ENCODE data around the gene SYNGAP1. TPM values are rescaled to one million over a fixed set of nuclear protein-coding genes. Genes with fewer than 3 reads are reported as not detected.

Gene SYNGAP1
- total and polyA plus RNA-seq, 9 of the 15 experiments (the other 6 are each of a cell fraction or from before 2014, with no cell fraction given): 0.01 to 22.8 (median 3.2) TPM

DNA sequence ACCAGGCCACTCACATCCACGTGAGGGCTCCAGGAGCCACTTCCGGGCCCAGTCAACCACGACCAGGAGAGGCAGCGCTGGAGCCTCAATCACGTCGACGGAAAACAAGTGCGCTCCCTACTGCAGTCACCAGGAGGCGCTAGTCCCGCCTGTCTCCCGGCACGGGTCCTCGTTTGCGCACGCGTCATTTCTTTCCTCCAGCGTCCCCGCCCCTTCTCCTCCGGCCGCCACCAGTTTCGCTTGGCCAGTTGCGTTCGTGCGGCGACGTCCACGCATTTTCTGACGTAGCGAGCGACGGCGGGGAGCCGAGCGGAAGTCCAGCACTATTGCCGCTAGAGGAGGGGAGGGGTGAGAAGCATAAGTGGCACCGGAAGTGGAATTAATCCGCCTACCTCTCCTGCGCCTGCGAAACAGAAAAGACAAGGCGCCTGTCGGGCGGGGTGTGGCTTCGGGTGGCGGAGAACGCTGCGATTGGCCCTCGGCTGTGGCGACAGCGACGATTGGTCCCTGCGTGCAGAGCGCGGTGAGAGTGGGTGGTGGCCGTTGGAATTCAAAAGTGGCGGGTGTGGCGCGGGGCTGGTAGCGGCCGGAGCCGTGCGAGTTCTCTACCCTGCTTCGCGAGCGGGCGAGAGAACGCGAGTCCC, 28.5 kb upstream of the SYNGAP1 start, which contains the start of gene KIFC1 (continued):
- peak; percentile 58; the same call in 1 of the 2 replicates for TF ChIP-seq ZNF589 (CRISPR knock-in tag; IDR thresholded peaks at IDR 0.05; ENCODE audit: low read depth)
- TF ChIP-seq CBX1 (IDR thresholded peaks at IDR 0.05; ENCODE audit: low read depth): 0 out of 2 replicates have a peak, but pooled peaks have one; percentile 9
- peak in 1 of 2 experiments; percentile 88; a peak in 2 of 4 replicates for TF ChIP-seq KDM4B (IDR thresholded peaks at IDR 0.05; ENCODE audit: borderline replicate concordance in 2 of 2, low read depth in 1 of 2)
- TF ChIP-seq SMAD3 (CRISPR knock-in tag; conservative IDR thresholded peaks at IDR 0.05): no peak
- TF ChIP-seq C11orf30 (IDR thresholded peaks at IDR 0.05; ENCODE audit: low read depth): peak; percentile 64
- TF ChIP-seq SP2 (IDR thresholded peaks at IDR 0.05; ENCODE audit: extremely low read depth, low read depth, low read length, poor library complexity, severe bottlenecking): peak; percentile 44
- peak; percentile 29 for TF ChIP-seq KAT2B (IDR thresholded peaks at IDR 0.05; ENCODE audit: low read depth, low read length)
- TF ChIP-seq, protein P1, sequence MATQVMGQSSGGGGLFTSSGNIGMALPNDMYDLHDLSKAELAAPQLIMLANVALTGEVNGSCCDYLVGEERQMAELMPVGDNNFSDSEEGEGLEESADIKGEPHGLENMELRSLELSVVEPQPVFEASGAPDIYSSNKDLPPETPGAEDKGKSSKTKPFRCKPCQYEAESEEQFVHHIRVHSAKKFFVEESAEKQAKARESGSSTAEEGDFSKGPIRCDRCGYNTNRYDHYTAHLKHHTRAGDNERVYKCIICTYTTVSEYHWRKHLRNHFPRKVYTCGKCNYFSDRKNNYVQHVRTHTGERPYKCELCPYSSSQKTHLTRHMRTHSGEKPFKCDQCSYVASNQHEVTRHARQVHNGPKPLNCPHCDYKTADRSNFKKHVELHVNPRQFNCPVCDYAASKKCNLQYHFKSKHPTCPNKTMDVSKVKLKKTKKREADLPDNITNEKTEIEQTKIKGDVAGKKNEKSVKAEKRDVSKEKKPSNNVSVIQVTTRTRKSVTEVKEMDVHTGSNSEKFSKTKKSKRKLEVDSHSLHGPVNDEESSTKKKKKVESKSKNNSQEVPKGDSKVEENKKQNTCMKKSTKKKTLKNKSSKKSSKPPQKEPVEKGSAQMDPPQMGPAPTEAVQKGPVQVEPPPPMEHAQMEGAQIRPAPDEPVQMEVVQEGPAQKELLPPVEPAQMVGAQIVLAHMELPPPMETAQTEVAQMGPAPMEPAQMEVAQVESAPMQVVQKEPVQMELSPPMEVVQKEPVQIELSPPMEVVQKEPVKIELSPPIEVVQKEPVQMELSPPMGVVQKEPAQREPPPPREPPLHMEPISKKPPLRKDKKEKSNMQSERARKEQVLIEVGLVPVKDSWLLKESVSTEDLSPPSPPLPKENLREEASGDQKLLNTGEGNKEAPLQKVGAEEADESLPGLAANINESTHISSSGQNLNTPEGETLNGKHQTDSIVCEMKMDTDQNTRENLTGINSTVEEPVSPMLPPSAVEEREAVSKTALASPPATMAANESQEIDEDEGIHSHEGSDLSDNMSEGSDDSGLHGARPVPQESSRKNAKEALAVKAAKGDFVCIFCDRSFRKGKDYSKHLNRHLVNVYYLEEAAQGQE (IDR thresholded peaks at IDR 0.05; ENCODE audit: borderline replicate concordance): peak; percentile 99
- TF ChIP-seq, protein P1 (CRISPR knock-in tag; IDR thresholded peaks at IDR 0.05; ENCODE audit: low read depth): 0 out of 2 replicates have a peak, but pooled peaks have one; percentile 14
- TF ChIP-seq PRPF4 (IDR thresholded peaks at IDR 0.05; ENCODE audit: insufficient read depth, low read depth, low read length, poor library complexity, severe bottlenecking): peak; percentile 25
- TF ChIP-seq CXXC5 (CRISPR knock-in tag; IDR thresholded peaks at IDR 0.05): peak; percentile 99
- 0 out of 2 replicates have a peak, but pooled peaks have one; percentile 76 for TF ChIP-seq ELF2 (CRISPR knock-in tag; IDR thresholded peaks at IDR 0.05)
- no peak; the same call in 1 of the 2 replicates for TF ChIP-seq SIN3B (IDR thresholded peaks at IDR 0.05; ENCODE audit: low read depth)
- TF ChIP-seq TBP (optimal IDR thresholded peaks at IDR 0.05; ENCODE audit: low read depth, low read length): peak; percentile 61
- TF ChIP-seq, protein P2, sequence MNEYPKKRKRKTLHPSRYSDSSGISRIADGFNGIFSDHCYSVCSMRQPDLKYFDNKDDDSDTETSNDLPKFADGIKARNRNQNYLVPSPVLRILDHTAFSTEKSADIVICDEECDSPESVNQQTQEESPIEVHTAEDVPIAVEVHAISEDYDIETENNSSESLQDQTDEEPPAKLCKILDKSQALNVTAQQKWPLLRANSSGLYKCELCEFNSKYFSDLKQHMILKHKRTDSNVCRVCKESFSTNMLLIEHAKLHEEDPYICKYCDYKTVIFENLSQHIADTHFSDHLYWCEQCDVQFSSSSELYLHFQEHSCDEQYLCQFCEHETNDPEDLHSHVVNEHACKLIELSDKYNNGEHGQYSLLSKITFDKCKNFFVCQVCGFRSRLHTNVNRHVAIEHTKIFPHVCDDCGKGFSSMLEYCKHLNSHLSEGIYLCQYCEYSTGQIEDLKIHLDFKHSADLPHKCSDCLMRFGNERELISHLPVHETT (CRISPR knock-in tag; conservative IDR thresholded peaks at IDR 0.05 in 1 of 2, IDR thresholded peaks at IDR 0.05 in 1 of 2): peak in 1 of 2 experiments; percentile 91; a peak in 2 of 4 replicates
- TF ChIP-seq, protein P3, sequence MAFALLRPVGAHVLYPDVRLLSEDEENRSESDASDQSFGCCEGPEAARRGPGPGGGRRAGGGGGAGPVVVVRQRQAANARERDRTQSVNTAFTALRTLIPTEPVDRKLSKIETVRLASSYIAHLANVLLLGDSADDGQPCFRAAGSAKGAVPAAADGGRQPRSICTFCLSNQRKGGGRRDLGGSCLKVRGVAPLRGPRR (CRISPR knock-in tag; IDR thresholded peaks at IDR 0.05): no peak
